Lower lobe of right lung (tissue), 2 donors: ENCODE results near the gene HRH1. TPM values are rescaled to one million over a fixed set of nuclear protein-coding genes. Genes with fewer than 3 reads are reported as not detected.

ENCODE experiments used
- ATAC-seq, 2 donors: fragments of 200-7000 bp; cut with Tn5 transposase; one replicate each; pipeline ENCODE4 v1.9.1; 2020 to 2022; ENCODE audit warnings: mild to moderate bottlenecking in 2 of 2, moderate library complexity in 2 of 2
- DNase-seq: peaks from one replicate; pipeline ENCODE4 v3.0.0-alpha.2; 2020
- H3K27ac ChIP-seq: fragments of 200-600 bp; one replicate; pipeline ENCODE4 v1.8.0; 2022
- H3K27me3 ChIP-seq: fragments of 200-600 bp; one replicate; pipeline ENCODE4 v1.8.0; 2022; ENCODE audit warnings: low read depth
- H3K36me3 ChIP-seq: fragments of 200-600 bp; one replicate; pipeline ENCODE4 v1.8.0; 2022; ENCODE audit warnings: mild to moderate bottlenecking
- H3K4me1 ChIP-seq: fragments of 200-600 bp; one replicate; pipeline ENCODE4 v1.8.0; 2022
- H3K4me3 ChIP-seq: fragments of 200-600 bp; one replicate; pipeline ENCODE4 v1.8.0; 2022; ENCODE audit warnings: mild to moderate bottlenecking
- H3K9me3 ChIP-seq: fragments of 200-600 bp; one replicate; pipeline ENCODE4 v1.8.0; 2022
- intact Hi-C: fragments of 100-400 bp; cut with DNase I; formaldehyde crosslinking; loops from one replicate; pipeline ENCODE4 v1.11.0; 2022
- total RNA-seq: library from RNA; stranded (reverse); fragmentation: NEBNext Ultra II Directional; extraction: Animal tissue kit (Norgen Biotek cat#: 25700); gene quantifications from one replicate; pipeline ENCODE4 v1.2.1, GENCODE V29; 2021
- TF ChIP-seq, protein P1 (sequence below): fragments of 200-600 bp; IDR thresholded peaks from one replicate; pipeline ENCODE4 v1.8.0; 2022; ENCODE audit warnings: antibody characterized with exemption, mild to moderate bottlenecking
- donor health status: DM: no; HTN: yes; CAD: no; lungs with severe emphysema.

Gene HRH1
- total RNA-seq, 1 donor from 2014 or later: 6.4 TPM

DNA sequence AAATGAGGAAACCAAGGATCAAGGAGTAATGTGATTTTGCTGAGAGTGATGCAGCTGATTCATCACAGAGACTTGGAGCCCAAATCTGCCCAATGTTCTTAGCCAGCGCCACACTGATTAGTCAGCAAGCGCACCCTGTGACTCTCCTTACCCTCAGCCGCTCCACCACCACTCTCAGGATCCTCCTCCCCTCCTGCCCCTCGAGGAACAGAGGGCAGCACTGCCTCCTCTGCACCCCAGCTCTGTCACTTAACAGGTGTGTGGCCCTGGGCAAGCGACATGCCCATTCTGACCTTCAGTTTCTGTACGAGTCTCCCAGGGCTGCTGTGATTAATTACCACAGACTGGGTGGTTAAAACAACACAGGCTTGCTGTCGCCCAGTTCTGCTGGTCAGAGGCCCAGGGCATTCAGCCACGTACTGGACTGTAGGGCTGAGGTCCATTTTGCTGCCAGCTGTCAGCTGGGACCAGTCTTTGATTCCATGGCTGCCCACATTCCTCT, 36.1 kb upstream of the HRH1 start:
- TF ChIP-seq, protein P1, sequence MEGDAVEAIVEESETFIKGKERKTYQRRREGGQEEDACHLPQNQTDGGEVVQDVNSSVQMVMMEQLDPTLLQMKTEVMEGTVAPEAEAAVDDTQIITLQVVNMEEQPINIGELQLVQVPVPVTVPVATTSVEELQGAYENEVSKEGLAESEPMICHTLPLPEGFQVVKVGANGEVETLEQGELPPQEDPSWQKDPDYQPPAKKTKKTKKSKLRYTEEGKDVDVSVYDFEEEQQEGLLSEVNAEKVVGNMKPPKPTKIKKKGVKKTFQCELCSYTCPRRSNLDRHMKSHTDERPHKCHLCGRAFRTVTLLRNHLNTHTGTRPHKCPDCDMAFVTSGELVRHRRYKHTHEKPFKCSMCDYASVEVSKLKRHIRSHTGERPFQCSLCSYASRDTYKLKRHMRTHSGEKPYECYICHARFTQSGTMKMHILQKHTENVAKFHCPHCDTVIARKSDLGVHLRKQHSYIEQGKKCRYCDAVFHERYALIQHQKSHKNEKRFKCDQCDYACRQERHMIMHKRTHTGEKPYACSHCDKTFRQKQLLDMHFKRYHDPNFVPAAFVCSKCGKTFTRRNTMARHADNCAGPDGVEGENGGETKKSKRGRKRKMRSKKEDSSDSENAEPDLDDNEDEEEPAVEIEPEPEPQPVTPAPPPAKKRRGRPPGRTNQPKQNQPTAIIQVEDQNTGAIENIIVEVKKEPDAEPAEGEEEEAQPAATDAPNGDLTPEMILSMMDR: no peak
- ATAC-seq (no peak), DNase-seq (no peak)
- no peaks in the 10 kb centered on the region for H3K36me3 ChIP-seq
- H3K4me3 ChIP-seq: no peak overlapping the region
- intact Hi-C loops: no loop called here
- H3K9me3 ChIP-seq: no peaks in the 10 kb centered on the region
- no peaks in the 10 kb centered on the region for H3K4me1 ChIP-seq
- H3K27ac ChIP-seq: no peak overlapping the region
- no peaks in the 10 kb centered on the region for H3K27me3 ChIP-seq

DNA sequence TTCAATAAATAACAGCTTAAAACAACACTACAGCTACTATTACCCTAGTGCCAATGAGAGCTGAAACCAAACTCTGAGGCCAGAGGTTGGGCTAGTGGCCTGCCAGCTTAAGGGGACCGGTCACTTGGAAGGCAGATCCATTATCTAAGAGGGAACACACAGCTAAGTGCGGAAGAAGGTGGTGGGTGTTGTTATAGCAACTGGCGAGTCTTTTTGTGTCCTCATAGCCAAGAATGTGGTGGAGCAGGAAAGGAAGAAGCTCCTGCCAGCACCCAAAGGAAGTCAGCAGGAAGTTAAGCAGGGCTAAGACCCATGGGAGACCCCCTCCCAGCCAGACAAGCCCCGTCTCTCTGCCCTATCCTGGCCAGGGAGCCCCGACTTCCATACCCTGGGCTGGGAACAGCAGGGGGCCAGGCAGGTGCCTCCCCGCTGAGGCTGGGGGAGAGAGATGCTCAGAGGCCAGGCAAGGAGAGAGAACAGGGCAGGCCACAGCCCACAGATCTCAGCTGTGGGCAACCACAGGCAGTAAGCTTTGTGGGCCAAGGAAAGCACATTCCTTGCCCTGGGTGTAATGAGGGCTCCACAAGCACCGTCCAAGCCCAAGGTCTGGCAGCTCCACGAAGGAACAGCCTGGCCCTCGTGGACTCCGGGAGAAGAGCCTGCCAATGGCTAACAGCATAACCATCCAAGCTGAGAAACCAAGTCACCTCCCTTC, 34.0 kb upstream of the HRH1 start:
- DNase-seq (no peak), ATAC-seq (no peak)
- H3K27ac ChIP-seq: no peak overlapping the region
- intact Hi-C loops: no loop called here
- no peaks in the 10 kb centered on the region for H3K9me3 ChIP-seq
- TF ChIP-seq, protein P1: no peak
- no peak overlapping the region for H3K4me3 ChIP-seq
- H3K36me3 ChIP-seq: no peaks in the 10 kb centered on the region
- H3K27me3 ChIP-seq: no peaks in the 10 kb centered on the region
- H3K4me1 ChIP-seq: no peaks in the 10 kb centered on the region

DNA sequence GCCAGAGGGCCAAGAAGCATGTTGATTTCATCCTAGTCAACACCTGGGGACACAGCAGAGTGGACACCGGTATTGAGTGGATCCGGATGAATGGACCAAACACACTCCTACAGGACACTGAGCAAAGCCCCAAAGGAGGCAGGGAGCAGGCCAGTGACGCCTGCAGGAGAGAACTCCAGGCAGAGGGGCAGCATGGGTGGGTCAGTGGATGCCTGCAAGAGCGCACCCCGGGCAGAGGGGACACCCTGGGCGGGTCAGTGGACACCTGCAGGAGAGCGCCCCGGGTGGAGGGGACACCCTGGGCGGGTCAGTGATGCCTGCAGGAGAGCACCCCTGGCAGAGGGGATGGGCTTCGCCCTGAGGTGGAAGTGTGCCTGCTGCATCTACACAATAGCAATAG, 27.6 kb upstream of the HRH1 start:
- Histone ChIP-seq H3K36me3 (no peaks in the 10 kb centered on the region), H3K4me3 (no peak overlapping the region), H3K9me3 (no peaks in the 10 kb centered on the region), H3K27ac (no peak overlapping the region), H3K4me1 (no peaks in the 10 kb centered on the region), H3K27me3 (no peaks in the 10 kb centered on the region)
- TF ChIP-seq, protein P1: no peak
- intact Hi-C loops: no loop called here
- ATAC-seq (peak in 1 of 2 donors; percentile 18), DNase-seq (no peak)

DNA sequence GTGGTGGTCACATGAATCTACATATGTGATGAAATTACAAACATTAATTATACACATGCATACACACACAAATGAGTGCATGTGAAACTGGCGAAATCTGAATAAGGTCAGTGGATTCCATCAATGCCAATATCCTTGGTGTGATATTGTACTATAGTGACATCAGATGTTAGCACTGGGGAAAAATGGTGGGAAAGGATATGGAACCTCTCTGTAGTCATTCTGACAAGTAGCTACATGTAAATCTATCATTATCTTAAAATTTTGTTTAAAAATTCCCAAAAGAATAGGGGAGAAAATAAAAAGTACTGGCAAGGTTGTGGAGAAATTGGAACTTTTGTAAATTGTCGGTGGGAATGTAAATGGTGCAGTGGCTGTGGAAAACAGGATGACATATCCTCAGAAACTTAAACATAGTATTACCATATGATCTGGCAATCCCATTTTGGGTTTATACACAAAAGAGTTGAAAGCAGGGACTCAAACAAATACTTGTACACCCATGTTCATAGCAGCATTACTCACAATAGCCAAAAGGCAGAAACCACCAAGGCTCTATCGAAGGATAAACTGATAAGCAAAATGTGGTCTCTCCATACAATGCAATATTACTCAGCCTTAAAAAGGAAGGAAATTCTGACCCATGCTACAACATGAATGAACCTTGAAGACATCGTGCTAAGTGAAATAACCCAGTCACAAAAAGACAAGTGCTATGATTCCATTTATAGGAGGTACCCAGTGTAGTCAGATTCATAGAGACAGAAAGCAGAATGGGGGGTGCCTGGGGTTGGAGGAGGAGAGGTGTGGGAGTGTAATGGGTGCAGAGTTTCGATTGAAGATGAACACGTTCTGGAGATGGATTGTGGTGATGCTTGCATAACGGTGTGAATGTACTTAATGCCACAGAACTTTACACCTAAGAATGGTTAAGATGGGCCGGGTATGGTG, 25.3 kb upstream of the HRH1 start:
- Histone ChIP-seq H3K9me3 (no peaks in the 10 kb centered on the region), H3K27ac (no peak overlapping the region), H3K4me1 (no peaks in the 10 kb centered on the region), H3K4me3 (no peak overlapping the region), H3K36me3 (no peaks in the 10 kb centered on the region), H3K27me3 (no peaks in the 10 kb centered on the region)
- ATAC-seq (no peak), DNase-seq (no peak)
- TF ChIP-seq, protein P1: no peak
- intact Hi-C loops: no loop called here

DNA sequence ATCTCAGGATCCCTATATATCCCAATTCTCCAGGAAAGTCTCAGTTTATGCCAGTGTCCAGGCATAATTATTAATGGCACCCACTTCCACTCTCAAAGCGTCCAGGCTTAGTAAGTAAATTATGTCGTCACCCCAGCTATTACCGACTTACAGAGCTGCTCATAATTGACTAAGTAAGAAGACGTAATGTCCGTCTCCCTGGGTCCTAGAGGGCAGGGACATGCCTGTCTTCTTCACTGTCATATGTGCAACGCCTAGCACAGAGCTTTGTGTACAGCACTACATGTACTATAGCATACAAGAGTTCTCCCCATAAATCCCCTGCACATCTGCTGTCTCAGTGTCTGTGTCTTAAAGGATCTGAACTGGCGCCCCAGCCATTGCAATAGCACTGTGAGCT, 23.9 kb upstream of the HRH1 start:
- Histone ChIP-seq H3K27me3 (no peaks in the 10 kb centered on the region), H3K4me3 (no peak overlapping the region), H3K27ac (no peak overlapping the region), H3K4me1 (no peaks in the 10 kb centered on the region), H3K36me3 (no peaks in the 10 kb centered on the region), H3K9me3 (no peaks in the 10 kb centered on the region)
- TF ChIP-seq, protein P1: no peak
- no peak for DNase-seq
- intact Hi-C loops: no loop called here
- no peak for ATAC-seq
